MV-4-11 (cell line): ENCODE measurements around the gene TDRD7.

Source experiments
- DNase-seq: peaks from one replicate; lab custom pipeline; 2025; lab: John Stamatoyannopoulos, UW

TDRD7 gene

GRCh38 chr9:97387936-97388684, 23.8 kb upstream of the TDRD7 start:
- no peak for DNase-seq

GRCh38 chr9:97388721-97389238, 23.1 kb upstream of the TDRD7 start:
- peak; percentile 74 for DNase-seq

- DNase-seq, result no peak
These were observed 22.6 kb upstream of the TDRD7 start for GRCh38 chr9:97389249-97389648.

- DNase-seq, result no peak
These were observed 21.0 kb upstream of the TDRD7 start for GRCh38 chr9:97390791-97391406.

GRCh38 chr9:97394881-97395280, 17.0 kb upstream of the TDRD7 start:
- DNase-seq, result no peak

- DNase-seq, result no peak
These were observed 16.2 kb upstream of the TDRD7 start for GRCh38 chr9:97395745-97396144.

- DNase-seq, result no peak
These were observed 15.6 kb upstream of the TDRD7 start for GRCh38 chr9:97396256-97396655.

- peak; percentile 46 for DNase-seq
These were observed 14.7 kb upstream of the TDRD7 start for GRCh38 chr9:97397220-97397619.

- DNase-seq, result peak; percentile 52
These were observed 12.7 kb upstream of the TDRD7 start for GRCh38 chr9:97398999-97399758.

- no peak for DNase-seq
These were observed 8.1 kb upstream of the TDRD7 start for GRCh38 chr9:97403746-97404316.

- no peak for DNase-seq
These were observed 6.3 kb upstream of the TDRD7 start for GRCh38 chr9:97405551-97405950.

- no peak for DNase-seq
These were observed 5.2 kb upstream of the TDRD7 start for GRCh38 chr9:97406620-97407177.

- DNase-seq, result no peak
These were observed 3.3 kb upstream of the TDRD7 start for GRCh38 chr9:97408562-97408961.

- no peak for DNase-seq
These were observed 482 bp upstream of the TDRD7 start for GRCh38 chr9:97411440-97411788.

- DNase-seq, result peak; percentile 69
These were observed 910 bp downstream of the TDRD7 start for GRCh38 chr9:97412626-97413385.

- DNase-seq, result no peak
These were observed 1.6 kb downstream of the TDRD7 start for GRCh38 chr9:97413462-97413861.

GRCh38 chr9:97415146-97415545, 3.2 kb downstream of the TDRD7 start:
- peak; percentile 46 for DNase-seq

- DNase-seq, result no peak
These were observed 7.0 kb downstream of the TDRD7 start for GRCh38 chr9:97418880-97419279.

- DNase-seq, result no peak
These were observed 7.5 kb downstream of the TDRD7 start for GRCh38 chr9:97419309-97419867.

- no peak for DNase-seq
These were observed 13.6 kb downstream of the TDRD7 start for GRCh38 chr9:97425336-97425972.

- DNase-seq, result no peak
These were observed 14.1 kb downstream of the TDRD7 start for GRCh38 chr9:97425973-97426336.
